CD4-positive, alpha-beta T cell treated with Interleukin-1 beta for 1 hour (primary cell): ENCODE data around the gene RARG.
A peak's percentile ranks its signal among the peaks of the same experiment; 100 is the strongest.

ENCODE experiments used
- DNase-seq, 2 donors: peaks; one replicate each; pipeline ENCODE4 v3.0.0-alpha.2; 2020 to 2022

RARG gene

GRCh38 chr12:53244337-53244736 is 12.3 kb upstream of the RARG start:
- no peak for DNase-seq

DNA sequence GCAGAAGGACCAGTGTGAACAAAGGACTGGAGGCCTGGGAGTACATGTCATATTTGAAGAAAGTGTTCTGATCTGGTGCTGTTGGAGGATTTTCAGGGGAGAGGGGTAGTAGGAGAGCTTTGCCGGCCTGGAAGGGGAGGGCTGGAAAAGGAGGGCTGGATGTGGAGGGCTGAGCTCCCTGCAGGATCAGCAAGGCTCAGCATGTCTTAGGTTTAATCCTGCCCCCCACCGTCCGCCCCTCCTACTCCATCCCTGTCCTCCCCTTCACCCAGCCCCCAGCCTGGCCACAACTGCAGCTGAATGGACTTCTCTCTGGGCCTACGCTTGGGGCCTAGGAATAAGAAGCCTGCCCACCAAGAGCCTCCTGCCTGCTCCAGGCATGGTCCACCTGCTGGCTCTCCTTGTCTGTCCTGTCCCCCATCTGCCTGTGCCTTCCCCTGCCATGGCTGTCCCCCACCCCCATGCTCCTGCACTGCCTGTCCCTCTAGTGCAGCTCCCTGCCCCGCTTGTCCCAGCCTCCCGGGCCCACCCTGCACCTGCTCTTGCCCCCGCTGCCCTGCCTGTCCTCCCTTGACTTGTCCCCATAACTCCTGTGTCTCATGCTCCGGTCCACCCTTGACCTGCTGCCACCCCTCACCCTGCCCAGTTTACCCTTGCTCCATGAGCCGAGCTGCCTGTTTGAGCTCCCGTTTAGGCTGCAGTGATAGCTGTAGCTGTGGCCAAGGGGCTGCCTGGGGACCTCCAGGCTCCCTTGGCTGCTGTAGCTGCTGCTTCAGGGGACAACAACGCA is 9.8 kb upstream of the RARG start:
- DNase-seq = no peak

GRCh38 chr12:53239643-53240258 is 7.7 kb upstream of the RARG start:
- DNase-seq = no peak

- DNase-seq = peak; percentile 66 to 78
These were observed 4.6 kb upstream of the RARG start for GRCh38 chr12:53236443-53237111.

DNA sequence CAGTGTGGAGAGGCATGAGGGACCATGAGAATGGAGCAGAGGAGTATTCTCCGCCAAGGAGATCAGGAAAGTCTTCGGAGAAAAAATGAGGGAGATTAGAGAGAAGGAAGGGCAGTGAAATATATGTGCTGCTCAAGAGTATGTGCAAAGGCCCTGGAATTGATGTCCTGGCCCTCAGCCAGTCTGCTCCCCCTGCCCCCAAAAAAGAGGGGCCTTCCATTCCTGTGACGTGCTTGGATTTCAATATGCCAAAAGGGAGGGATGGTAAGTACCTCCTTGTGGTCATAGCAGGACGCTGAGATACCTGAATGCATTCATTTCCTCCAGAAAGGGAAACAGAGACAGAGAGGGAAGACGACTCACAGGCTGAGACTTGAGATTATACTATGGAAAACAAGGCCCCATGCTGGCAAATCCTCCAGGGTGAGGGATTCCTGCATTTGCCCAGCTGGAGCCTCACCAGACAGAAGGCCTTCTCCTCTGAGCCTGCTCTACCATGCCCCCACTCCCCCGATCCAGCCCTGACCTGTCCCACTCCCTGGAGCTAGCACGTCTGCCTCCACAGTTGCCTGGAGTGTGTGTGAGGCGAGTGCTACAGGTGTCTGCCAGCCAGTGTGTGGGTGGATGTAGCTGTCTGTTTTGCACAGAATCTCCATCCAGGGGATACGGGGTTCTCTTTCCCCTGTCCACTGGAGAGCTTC is 3.9 kb upstream of the RARG start:
- no peak for DNase-seq

GRCh38 chr12:53235164-53235563 is 3.2 kb upstream of the RARG start:
- no peak for DNase-seq

DNA sequence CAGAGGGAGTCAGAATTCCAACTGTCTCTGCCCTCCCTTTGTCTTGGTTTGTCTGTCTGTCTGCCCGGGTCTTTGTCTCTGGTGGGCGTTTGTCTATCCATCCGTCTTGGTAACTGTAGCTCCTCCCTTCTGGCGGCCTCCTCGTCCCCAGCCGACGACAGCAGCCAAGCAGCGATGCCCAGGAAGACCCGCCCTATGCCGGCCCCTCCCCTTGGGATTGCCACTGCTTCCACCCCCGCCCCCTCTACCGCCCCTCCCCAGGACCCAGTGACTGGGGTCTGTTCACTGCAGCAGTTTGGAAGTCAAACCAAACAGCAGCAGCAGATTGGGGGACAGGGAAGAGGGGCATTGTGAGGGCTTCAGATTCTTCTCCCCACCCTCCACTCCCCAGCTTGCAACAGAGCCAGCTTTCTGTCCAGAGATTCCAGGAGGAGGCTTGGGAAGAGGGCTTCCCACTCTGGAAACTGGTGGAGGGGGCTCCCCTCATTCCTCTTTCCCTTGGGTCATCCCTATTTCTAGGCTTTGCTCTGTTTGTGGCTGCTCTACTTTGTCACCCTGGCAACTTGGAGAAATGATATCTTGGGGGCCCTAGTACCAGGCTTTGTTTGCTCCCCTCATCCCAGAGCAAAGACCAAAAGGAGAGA is 2.4 kb upstream of the RARG start:
- DNase-seq = no peak

GRCh38 chr12:53233671-53234121 is 1.7 kb upstream of the RARG start:
- DNase-seq = no peak

DNA sequence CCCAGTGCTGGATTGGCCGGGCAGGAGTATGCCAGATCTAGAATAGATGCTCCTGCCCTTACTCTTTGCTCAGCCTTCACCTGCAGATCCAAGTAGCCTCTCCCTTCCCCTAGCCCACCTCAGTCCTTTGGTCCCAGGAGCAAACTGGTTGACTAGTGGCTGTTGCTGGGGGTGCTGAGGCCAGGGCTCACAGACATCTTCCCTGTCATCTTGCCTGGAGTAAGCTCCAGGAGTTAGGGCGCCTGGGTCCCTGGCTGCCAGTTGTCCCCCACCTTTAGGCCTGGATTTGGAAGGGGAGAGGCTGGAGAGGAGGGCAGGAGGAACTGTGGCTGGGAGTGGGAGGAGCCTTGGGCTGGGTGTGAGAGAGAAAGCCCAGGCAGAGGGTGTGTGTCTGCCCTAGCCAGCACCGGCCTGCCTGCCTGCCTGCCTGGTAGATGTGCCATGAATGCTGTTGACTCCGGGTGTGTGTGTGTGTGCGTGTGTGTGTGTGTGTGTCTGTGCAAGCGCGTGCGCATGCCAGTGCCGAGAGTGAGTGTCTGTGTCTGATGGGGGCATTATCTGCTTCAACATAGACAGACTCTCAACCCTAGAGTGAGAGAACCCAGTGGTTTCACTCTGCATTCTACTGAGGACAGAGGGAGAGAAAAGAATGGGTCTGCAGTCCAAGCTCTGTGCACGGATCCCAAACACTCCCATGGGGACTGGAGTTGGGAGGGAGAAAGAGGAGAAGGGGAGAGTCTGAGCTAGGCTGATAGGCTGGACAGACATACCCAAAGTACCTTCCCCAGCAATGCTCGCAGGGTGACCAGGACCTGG is 845 bp upstream of the RARG start:
- peak; percentile 38 to 56 for DNase-seq

DNA sequence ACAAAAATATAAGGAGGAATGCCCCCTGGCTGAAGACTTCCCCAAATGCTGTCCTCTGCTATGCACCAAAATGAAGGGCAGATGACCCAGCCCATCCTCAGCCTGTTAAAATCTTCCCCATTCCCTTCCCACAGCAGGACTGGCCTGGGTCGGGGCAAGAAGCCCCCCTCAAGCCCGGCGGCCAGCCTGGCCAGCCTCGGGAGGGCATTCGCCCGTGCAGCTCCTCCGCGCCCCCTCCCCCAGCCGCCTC is 413 bp downstream of the RARG start:
- no peak for DNase-seq

DNA sequence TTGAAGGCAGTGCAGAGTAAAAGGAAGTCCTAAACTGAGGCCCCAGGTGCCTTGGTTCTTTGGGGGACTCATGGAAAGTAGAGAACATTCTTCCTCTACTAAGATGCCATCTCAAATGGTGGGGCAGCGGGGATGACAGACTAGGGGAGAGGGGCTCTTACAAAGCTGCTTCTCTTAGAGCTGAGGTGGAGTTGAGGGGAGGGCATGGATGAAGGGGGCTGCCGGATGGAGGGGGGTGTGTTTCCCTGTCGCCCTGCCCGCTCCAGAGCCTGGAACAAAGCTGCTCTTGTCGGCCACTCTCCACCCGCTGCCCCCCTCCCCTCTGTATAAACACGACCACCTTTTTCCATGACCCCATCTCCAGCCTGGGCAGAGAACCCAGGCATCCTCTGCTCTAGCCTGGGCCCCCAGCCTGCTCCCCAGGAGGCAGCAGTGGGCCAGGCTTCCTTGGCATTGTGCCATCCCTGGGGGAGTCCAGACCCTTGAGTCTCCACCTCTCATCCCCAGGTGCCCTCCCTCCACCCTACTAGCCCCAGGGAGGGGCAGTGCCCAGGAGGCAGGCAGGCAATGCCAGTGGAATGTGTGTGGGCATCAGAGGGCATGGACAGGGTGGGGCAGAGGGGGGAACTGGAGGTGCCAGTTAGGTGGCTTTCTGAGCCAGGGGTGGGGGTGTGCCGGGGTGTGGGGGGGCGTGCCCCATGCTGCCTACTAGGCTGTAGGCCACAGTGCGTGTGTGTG is 1.7 kb downstream of the RARG start:
- DNase-seq = no peak

DNA sequence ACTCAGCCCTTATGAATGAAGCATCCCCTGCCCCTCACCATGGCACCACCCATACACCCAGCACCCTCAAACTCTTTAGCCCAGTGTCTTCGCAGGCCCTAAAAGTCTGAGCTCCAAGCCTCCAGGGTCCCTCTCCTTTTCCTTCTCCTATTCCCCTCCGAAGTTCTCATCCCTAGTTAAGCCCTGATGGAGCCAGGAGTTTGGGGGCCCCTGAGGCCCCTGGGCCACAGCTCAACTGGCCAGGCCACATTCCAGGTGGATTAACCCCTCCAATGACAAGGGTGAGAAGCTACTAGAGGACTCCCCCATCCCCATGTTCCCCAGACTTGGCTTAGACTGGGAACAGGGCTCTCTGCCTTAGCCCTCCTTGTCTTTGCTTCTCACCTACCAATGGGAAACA is 2.6 kb downstream of the RARG start:
- no peak for DNase-seq

GRCh38 chr12:53227836-53228235 is 4.2 kb downstream of the RARG start:
- no peak for DNase-seq

DNA sequence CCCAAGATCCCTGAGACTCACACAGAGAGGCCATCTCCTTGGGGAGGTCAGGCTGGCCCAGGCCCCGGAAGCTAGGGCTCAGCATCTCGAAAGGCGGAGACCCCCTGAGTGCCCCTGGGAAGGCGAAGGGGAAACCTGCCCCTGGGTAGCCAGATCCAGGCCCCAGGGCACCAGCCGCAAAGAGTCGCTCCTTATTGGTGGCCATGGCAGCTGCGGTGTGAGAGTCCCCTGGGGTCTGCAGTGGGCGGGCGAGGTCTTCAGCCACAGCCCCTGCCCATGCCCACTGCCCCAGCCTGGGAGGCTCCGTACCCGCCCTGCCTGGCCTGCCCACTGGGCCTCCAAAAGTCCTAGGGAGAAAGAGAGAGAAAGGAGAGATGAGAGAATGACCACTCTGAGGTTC is 4.7 kb downstream of the RARG start:
- no peak for DNase-seq

GRCh38 chr12:53226815-53227214 is 5.2 kb downstream of the RARG start:
- no peak for DNase-seq

DNA sequence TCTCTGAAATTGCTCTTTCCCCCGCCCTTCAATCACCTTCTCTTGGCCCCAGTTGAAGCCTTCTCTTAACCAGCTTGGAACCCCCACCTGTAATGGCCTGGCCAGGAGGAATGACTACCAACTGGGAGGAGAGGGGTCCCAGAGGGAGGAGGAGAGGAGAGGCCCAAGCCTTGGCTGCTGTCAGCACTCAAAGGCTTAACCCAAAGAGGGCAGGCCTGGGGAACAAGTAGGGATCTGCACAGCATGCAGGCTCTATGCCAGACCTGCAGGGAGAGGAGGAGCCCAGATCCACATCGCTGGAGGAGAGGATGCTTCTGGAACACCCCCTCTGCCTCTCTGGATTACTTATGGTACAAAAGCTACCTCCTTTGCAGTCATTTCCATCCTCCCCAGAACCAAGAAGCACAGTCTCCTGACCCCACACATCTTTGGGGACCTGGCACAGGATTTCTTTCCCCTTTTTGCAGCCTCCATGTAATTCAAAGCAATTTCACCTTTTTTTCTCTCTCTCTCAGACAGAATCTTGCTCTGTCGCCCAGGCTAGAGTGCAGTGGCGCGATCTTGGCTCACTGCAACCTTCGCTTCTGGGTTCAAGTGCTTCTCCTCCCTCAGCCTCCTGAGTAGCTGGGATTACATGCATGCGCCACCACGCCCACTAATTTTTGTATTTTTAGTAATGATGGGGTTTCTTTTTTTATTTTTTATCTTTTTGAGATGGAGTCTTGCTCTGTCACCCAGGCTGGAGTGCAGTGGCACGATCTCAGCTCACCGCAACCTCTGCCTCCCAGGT is 6.2 kb downstream of the RARG start:
- DNase-seq = no peak

- no peak for DNase-seq
These were observed 6.9 kb downstream of the RARG start for GRCh38 chr12:53224897-53225634.

- DNase-seq = no peak
These were observed 7.7 kb downstream of the RARG start for GRCh38 chr12:53224061-53224896.
